Esophagus muscularis mucosa (tissue), 4 donors: ENCODE results near the gene TMEM269.

Source experiments
- EP300 ChIP-seq: sonication (generic); formaldehyde crosslinking; IDR thresholded peaks from one replicate; pipeline ENCODE4 v1.6.1; 2017; ENCODE audit warnings: antibody characterized with exemption
- POLR2A ChIP-seq: fragments of 450-650 bp; IDR thresholded peaks from one replicate; pipeline ENCODE4 v1.6.1; 2017; ENCODE audit warnings: antibody characterized with exemption, moderate library complexity, mild to moderate bottlenecking, low read depth
- POLR2AphosphoS5 ChIP-seq, 2 donors: sonication (generic); formaldehyde crosslinking; IDR thresholded peaks; one replicate each; pipeline ENCODE4 v1.6.1; 2017; ENCODE audit warnings: antibody characterized with exemption in 2 of 2
- TF ChIP-seq, protein P1 (sequence below), 3 experiments: fragments of 200-600 bp in 2 of 3; fragments of 450-650 bp in 1 of 3; sonication (generic) in 2 of 3; IDR thresholded peaks; one replicate each; pipeline ENCODE4 v1.5.1; 2017 to 2019; ENCODE audit warnings: antibody characterized with exemption in 3 of 3, mild to moderate bottlenecking in 2 of 3, moderate library complexity in 1 of 3

DNA sequence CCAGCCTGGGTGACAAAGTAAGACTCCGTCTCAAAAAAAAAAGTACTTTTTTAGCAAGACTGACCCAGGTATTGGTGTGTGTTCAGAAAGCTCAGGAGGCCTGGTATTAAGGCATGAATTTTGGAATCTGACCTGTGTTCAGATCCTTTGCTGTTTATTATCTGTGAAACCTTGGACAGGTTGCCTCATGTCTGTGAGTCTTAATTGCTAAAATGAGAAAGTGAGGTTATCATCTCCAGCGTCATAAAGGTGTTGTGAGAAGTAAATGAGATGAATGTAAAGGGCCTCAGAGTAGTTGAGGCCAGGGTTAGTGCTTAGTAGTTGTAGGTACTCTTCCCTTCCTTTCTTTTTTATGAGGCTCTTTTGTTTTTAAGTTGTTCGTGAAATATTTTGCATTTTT, 15.0 kb upstream of the TMEM269 start:
- TF ChIP-seq POLR2AphosphoS5 (IDR thresholded peaks at IDR 0.05) = no peak
- TF ChIP-seq, protein P1, sequence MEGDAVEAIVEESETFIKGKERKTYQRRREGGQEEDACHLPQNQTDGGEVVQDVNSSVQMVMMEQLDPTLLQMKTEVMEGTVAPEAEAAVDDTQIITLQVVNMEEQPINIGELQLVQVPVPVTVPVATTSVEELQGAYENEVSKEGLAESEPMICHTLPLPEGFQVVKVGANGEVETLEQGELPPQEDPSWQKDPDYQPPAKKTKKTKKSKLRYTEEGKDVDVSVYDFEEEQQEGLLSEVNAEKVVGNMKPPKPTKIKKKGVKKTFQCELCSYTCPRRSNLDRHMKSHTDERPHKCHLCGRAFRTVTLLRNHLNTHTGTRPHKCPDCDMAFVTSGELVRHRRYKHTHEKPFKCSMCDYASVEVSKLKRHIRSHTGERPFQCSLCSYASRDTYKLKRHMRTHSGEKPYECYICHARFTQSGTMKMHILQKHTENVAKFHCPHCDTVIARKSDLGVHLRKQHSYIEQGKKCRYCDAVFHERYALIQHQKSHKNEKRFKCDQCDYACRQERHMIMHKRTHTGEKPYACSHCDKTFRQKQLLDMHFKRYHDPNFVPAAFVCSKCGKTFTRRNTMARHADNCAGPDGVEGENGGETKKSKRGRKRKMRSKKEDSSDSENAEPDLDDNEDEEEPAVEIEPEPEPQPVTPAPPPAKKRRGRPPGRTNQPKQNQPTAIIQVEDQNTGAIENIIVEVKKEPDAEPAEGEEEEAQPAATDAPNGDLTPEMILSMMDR (IDR thresholded peaks at IDR 0.05) = no peak
- no peak for TF ChIP-seq EP300
- no peak for TF ChIP-seq POLR2A
